GM21529 (cell line): ENCODE results near the gene DNAJB14.
A peak's percentile ranks its signal among the peaks of the same experiment; 100 is the strongest.
"Not testable (repeated sequence)": the region's sequence is repeated elsewhere in the genome, so short reads cannot be mapped to it uniquely, and the experiment has no call there.

ENCODE experiments used
- ATAC-seq: cut with Tn5 transposase; IDR thresholded peaks from one replicate; pipeline ENCODE4 v1.9.1; 2021; ENCODE audit not compliant: unreplicated experiment

Gene DNAJB14

GRCh38 chr4:99946356-99947189 lies at the start of gene DNAJB14:
Gene DNAJB14 (minus strand): TSS chr4:99946618. CDS start chr4:99946571, 47 bp downstream.
- ATAC-seq, result peak; percentile 42

DNA sequence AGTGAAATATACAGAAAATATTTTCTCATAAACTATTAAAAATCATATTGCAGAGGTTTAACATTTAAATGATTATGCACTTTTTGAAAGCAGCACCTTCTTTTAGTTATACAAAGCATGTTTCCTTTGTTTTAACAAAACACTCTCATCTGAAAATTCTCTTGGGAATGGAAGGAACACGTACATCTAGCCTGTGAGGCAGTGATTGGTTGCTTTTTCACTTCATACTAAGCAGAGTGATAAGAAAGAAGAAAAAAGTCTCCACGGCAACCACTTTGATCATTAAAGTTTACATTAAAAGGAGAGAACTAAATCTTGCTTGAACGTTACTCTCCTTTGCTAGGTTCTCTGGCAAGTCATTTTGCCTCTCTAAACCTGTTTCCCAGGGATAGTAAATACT lies 45.3 kb upstream of the DNAJB14 start:
- ATAC-seq, result no peak

GRCh38 chr4:99987681-99988080 lies 41.3 kb upstream of the DNAJB14 start:
- ATAC-seq, result no peak

- peak; percentile 52 for ATAC-seq
These were observed 40.4 kb upstream of the DNAJB14 start for GRCh38 chr4:99986792-99987191.

GRCh38 chr4:99983289-99983943 lies 37.0 kb upstream of the DNAJB14 start:
- ATAC-seq, result peak; percentile 51

DNA sequence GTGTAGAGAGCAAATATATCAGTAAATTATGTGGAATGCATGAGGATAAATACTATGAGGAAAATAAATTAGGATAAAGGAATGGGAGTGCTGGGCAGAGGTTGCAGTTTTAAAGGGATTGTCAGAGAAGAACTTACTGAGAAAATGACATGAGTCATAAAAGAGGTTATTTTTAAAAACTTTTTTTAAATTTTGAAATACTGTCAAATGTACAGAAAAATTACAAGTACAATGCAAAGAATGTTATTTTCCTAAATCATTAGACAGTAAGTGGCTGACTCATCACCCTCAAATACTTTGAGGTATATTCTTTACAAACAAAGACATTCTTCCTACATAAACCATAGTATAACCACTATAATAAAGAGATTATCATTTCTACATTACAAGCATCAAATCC lies 33.5 kb upstream of the DNAJB14 start:
- ATAC-seq, result no peak

GRCh38 chr4:99971453-99972111 lies 25.2 kb upstream of the DNAJB14 start:
- ATAC-seq, result no peak

- ATAC-seq, result no peak
These were observed 21.9 kb upstream of the DNAJB14 start for GRCh38 chr4:99968330-99968729.

GRCh38 chr4:99966692-99967091 lies 20.3 kb upstream of the DNAJB14 start:
- ATAC-seq, result no peak

DNA sequence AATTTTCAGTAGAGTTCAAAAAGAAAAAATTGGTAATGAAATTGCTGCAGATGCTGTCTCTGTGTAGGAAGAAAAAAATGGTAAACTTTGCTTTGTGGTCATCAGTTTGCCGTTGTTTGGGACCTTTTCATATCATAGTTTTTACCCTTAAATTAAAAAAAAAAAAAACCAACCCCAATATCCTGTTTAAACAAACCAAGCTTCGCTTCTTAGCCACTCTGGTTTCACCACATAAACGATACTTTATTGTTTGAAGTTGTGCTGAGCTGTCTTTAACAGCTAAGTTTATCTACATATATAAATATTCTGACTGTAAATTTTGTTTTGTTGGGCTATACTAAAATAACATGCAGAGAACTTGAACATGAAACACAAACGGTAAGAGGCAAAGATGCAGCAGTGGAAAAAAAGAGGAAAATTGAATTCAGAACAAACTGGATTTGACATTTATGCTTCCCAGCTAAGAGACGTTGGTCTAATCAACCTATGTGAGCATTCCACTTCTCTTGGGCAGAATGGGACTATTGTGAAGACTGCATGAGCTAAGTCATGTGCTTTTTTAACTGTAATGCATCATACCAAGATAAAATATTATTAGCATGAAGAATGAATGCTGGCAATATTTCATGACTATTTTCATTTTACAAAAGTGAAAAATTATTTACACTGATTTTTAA lies 19.4 kb upstream of the DNAJB14 start:
- no peak for ATAC-seq

GRCh38 chr4:99965173-99965572 lies 18.8 kb upstream of the DNAJB14 start:
- ATAC-seq, result no peak

DNA sequence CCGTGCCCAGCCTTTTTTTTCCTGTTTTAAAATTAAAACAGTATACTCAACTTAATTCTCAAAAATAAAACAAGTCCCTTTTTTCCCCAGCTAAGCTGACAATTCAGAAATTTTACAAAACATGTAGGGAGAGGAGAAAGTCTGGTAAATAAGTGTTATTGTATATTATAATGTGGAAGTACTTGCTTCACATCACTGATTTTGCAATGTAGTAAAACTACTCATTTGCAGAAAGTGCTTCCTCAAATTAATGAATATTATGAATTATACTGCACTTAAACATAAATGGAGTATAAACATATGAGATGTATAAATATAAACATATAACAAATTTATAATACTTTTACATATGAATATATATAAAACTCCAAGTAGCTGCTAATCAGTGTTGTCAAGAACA lies 15.3 kb upstream of the DNAJB14 start:
- ATAC-seq, result no peak

DNA sequence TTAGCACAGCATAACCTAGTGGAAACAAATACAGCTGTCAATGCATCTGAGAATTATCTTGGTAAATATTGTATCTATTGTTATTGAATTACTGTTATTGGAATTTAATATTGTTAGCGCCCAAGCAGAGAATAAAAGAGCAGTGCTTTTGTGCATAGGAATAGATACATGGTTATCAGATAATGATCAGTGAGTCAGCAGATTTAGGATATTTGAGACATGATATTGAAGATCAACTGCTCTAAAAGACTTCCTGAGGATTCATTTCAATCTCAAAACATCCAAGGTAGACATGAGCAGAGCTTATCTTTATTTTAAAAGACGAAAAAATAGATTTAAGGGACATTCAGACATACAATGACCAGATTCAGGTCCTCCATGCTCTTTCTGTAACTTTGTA lies 14.2 kb upstream of the DNAJB14 start:
- ATAC-seq, result no peak

DNA sequence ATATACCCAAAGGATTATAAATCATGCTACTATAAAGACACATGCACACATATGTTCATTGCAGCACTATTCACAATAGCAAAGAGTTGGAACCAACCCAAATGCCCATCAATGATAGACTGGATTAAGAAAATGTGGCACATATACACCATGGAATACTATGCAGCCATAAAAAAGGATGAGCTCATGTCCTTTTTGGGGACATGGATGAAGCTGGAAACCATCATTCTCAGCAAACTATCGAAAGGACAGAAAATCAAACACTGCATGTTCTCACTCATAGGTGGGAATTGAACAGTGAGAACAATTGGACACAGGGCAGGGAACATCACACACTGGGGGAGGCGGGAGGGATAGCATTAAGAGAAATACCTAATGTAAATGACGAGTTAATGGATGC lies 11.8 kb upstream of the DNAJB14 start:
- not testable (repeated sequence) for ATAC-seq

DNA sequence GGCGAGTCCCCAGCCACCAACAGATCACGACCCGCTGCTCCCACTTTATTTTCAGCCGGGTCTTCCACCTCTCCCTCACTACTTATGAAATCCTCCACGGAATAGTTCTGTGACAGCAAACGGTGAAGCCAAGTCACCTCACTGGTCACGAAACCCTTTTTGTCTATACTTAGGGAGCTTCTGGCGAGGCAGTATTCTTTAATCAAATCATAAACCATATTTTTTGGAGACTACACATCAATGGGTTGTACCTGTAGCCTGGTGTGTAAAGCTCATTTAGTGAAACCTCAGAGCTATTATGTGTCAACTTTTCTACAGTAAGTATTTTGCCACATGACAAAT lies 4.5 kb upstream of the DNAJB14 start:
- no peak for ATAC-seq

DNA sequence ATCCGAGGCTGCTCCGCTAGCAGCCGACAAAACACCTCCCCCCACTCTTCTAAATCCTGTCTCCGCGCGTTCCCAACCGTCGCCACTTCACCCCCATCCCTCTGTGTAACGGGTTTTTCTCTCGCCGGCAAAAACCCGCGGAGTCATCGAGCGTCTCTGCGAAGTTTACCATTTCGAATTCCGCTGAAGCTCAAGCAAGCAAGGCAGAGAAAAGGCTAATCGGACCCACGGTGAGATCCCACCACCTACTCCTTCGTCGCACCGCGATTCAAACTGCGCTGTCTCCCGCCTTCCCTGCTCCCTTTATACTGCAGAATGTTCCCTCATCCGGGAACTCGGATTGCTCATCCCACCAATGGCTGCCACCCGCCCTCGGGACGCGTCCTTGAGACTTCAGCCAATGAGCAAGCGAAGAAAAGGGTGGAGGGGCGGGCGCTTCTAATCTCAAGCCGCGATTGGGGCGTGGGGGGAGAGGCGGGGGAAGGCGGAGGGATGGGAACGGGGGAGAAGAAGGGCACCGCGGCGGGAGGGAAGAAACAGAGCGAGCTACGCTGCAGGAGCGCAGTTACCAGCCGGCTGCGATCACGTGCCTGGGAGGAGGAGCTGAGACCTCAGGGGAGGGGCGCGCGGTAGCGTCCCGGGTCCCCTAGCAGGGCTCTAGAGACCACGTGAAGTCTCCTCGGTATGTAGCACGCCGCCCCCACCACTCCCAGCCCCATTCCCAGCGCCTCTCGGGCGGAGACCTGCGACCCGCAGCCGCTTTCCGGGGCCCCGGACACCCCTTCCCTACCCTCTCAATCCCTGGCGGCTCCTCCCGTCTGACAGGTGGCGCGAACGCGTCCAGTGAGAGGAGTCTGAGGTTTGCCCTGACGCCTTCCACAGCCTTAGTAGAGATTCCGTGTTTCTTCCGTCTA lies 3.8 kb upstream of the DNAJB14 start, which contains the start of gene H2AZ1:
Gene H2AZ1 (minus strand): TSS at position 277 of the 914 bp plus-strand sequence. CDS start 105 bp downstream, at position 172.
- ATAC-seq, result peak; percentile 58

- peak; percentile 29 for ATAC-seq
These were observed 2.9 kb upstream of the DNAJB14 start for GRCh38 chr4:99949034-99949998.

DNA sequence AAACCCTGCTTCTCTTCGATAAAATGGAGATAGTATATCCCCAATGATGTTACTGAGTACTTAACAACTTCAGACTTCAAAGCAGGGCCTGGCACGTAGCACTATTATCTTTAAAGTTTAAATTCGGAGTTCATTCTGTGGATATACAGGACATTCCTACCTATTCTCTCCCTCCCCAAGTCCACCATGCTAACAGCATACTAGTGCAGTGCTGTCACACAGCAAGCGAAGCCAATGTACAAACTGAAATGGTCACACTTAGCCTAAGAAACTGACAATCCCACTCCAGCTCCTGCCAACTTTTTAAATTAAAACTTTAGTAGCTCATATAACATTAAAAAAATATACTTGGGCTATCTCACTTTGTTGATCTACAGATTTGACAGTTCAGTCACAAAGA lies 1.2 kb upstream of the DNAJB14 start:
- no peak for ATAC-seq

DNA sequence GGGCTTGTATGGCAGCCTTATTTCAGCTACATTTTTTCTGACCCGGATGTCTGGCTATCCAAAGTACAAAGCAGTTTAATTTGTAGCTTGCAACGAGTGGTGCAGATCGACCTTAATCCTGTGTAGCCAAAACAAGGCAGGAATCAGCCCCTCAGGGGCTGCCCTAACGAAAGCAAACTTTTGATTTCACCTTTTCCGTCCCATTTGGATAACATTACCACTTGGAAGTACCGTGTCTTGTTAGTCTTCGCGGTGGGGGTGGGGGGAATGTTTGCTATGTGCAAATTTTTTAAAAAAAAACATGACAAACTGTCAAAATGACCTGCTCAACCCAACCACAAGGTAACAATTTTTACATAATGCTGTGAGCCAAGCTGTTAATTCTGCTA lies 766 bp upstream of the DNAJB14 start:
- no peak for ATAC-seq
